Stimulated activated naive CD8-positive, alpha-beta T cell treated with anti-CD3 and anti-CD28 coated beads, Interleukin-15, Interleukin-2, amounts not matched to agents 100 ng/mL and 50 ng/mL, for 24 hours (primary cell): ENCODE measurements around the gene TPPP.
"Not testable (repeated sequence)": the region's sequence is repeated elsewhere in the genome, so short reads cannot be mapped to it uniquely, and the experiment has no call there.

Experiments used
- H3K27ac Mint-ChIP-seq: one replicate; pipeline ENCODE4 v1.8.0; 2021; ENCODE audit warnings: mild to moderate bottlenecking, mixed read lengths
- H3K27me3 Mint-ChIP-seq: one replicate; pipeline ENCODE4 v1.8.0; 2021; ENCODE audit warnings: mixed read lengths
- H3K36me3 Mint-ChIP-seq: one replicate; pipeline ENCODE4 v1.8.0; 2021; ENCODE audit warnings: low read depth, mixed read lengths
- H3K4me1 Mint-ChIP-seq: one replicate; pipeline ENCODE4 v1.8.0; 2021; ENCODE audit warnings: low read depth, mixed read lengths
- H3K4me3 Mint-ChIP-seq: one replicate; pipeline ENCODE4 v1.8.0; 2021; ENCODE audit warnings: mild to moderate bottlenecking, mixed read lengths
- H3K9me3 Mint-ChIP-seq: one replicate; pipeline ENCODE4 v1.8.0; 2021; ENCODE audit warnings: mixed read lengths

TPPP gene

GRCh38 chr5:693271-694041, at the start of gene TPPP:
TSS of gene TPPP (minus strand) at chr5:693352. CDS start at chr5:678060, 15,292 bp downstream.
- H3K4me1 Mint-ChIP-seq: not testable (repeated sequence)

GRCh38 chr5:742276-742675, 49.1 kb upstream of the TPPP start:
- not testable (repeated sequence) for H3K4me3 Mint-ChIP-seq, H3K4me1 Mint-ChIP-seq, H3K27ac Mint-ChIP-seq, H3K36me3 Mint-ChIP-seq, H3K9me3 Mint-ChIP-seq
- peaks cover 16% of the 10 kb centered on the region for H3K27me3 Mint-ChIP-seq

More at GRCh38 chr5:693271-694041, at the start of gene TPPP:
- not testable (repeated sequence) for H3K27me3 Mint-ChIP-seq, H3K4me3 Mint-ChIP-seq, H3K9me3 Mint-ChIP-seq, H3K27ac Mint-ChIP-seq, H3K36me3 Mint-ChIP-seq

- H3K9me3 Mint-ChIP-seq, H3K4me3 Mint-ChIP-seq, H3K27ac Mint-ChIP-seq, H3K4me1 Mint-ChIP-seq, H3K36me3 Mint-ChIP-seq: not testable (repeated sequence)
- H3K27me3 Mint-ChIP-seq: peaks cover 37% of the 10 kb centered on the region
These were observed 41.0 kb upstream of the TPPP start for GRCh38 chr5:734145-734544.

GRCh38 chr5:732754-733454, 39.8 kb upstream of the TPPP start:
- not testable (repeated sequence) for H3K9me3 Mint-ChIP-seq, H3K4me1 Mint-ChIP-seq, H3K4me3 Mint-ChIP-seq, H3K36me3 Mint-ChIP-seq, H3K27ac Mint-ChIP-seq
- H3K27me3 Mint-ChIP-seq: peaks cover 35% of the 10 kb centered on the region

- H3K27me3 Mint-ChIP-seq: peaks cover 28% of the 10 kb centered on the region
- H3K4me3 Mint-ChIP-seq, H3K36me3 Mint-ChIP-seq, H3K9me3 Mint-ChIP-seq, H3K4me1 Mint-ChIP-seq, H3K27ac Mint-ChIP-seq: not testable (repeated sequence)
These were observed 36.1 kb upstream of the TPPP start for GRCh38 chr5:729225-729624.

- not testable (repeated sequence) for H3K36me3 Mint-ChIP-seq, H3K4me1 Mint-ChIP-seq, H3K4me3 Mint-ChIP-seq, H3K9me3 Mint-ChIP-seq, H3K27ac Mint-ChIP-seq
- H3K27me3 Mint-ChIP-seq: peaks cover 25% of the 10 kb centered on the region
These were observed 33.9 kb upstream of the TPPP start for GRCh38 chr5:727087-727486.

GRCh38 chr5:723865-724264, 30.7 kb upstream of the TPPP start:
- not testable (repeated sequence) for H3K4me3 Mint-ChIP-seq, H3K4me1 Mint-ChIP-seq, H3K36me3 Mint-ChIP-seq, H3K27ac Mint-ChIP-seq
- peaks cover 30% of the 10 kb centered on the region for H3K27me3 Mint-ChIP-seq
- peaks cover 12% of the 10 kb centered on the region for H3K9me3 Mint-ChIP-seq

- not testable (repeated sequence) for H3K27ac Mint-ChIP-seq, H3K4me1 Mint-ChIP-seq, H3K4me3 Mint-ChIP-seq, H3K36me3 Mint-ChIP-seq
- Mint-ChIP-seq H3K27me3 (peaks cover 33% of the 10 kb centered on the region), H3K9me3 (peaks cover 15% of the 10 kb centered on the region)
These were observed 30.2 kb upstream of the TPPP start for GRCh38 chr5:723309-723708.

- H3K9me3 Mint-ChIP-seq: peaks cover 21% of the 10 kb centered on the region
- not testable (repeated sequence) for H3K4me1 Mint-ChIP-seq, H3K36me3 Mint-ChIP-seq, H3K27ac Mint-ChIP-seq, H3K4me3 Mint-ChIP-seq
- peaks cover 41% of the 10 kb centered on the region for H3K27me3 Mint-ChIP-seq
These were observed 26.2 kb upstream of the TPPP start for GRCh38 chr5:719379-719778.

GRCh38 chr5:717143-717542, 24.0 kb upstream of the TPPP start:
- H3K36me3 Mint-ChIP-seq: peaks cover 10% of the 10 kb centered on the region
- no peak overlapping the region for H3K27ac Mint-ChIP-seq
- H3K4me1 Mint-ChIP-seq: no peaks in the 10 kb centered on the region
- H3K27me3 Mint-ChIP-seq: peaks cover 37% of the 10 kb centered on the region
- peaks cover 21% of the 10 kb centered on the region for H3K9me3 Mint-ChIP-seq
- H3K4me3 Mint-ChIP-seq: no peak overlapping the region

GRCh38 chr5:716740-717139, 23.6 kb upstream of the TPPP start:
- Mint-ChIP-seq H3K27me3 (peaks cover 37% of the 10 kb centered on the region), H3K9me3 (peaks cover 21% of the 10 kb centered on the region)
- H3K36me3 Mint-ChIP-seq, H3K4me1 Mint-ChIP-seq, H3K4me3 Mint-ChIP-seq, H3K27ac Mint-ChIP-seq: not testable (repeated sequence)

GRCh38 chr5:715636-716035, 22.5 kb upstream of the TPPP start:
- H3K27ac Mint-ChIP-seq, H3K4me1 Mint-ChIP-seq, H3K4me3 Mint-ChIP-seq, H3K36me3 Mint-ChIP-seq: not testable (repeated sequence)
- H3K27me3 Mint-ChIP-seq: peaks cover 42% of the 10 kb centered on the region
- peaks cover 21% of the 10 kb centered on the region for H3K9me3 Mint-ChIP-seq

- not testable (repeated sequence) for H3K27ac Mint-ChIP-seq, H3K4me3 Mint-ChIP-seq, H3K4me1 Mint-ChIP-seq, H3K36me3 Mint-ChIP-seq
- Mint-ChIP-seq H3K27me3 (peaks cover 34% of the 10 kb centered on the region), H3K9me3 (peaks cover 13% of the 10 kb centered on the region)
These were observed 21.3 kb upstream of the TPPP start for GRCh38 chr5:714215-715118.

- not testable (repeated sequence) for H3K36me3 Mint-ChIP-seq, H3K27ac Mint-ChIP-seq, H3K9me3 Mint-ChIP-seq, H3K4me3 Mint-ChIP-seq, H3K4me1 Mint-ChIP-seq
- peaks cover 30% of the 10 kb centered on the region for H3K27me3 Mint-ChIP-seq
These were observed 20.5 kb upstream of the TPPP start for GRCh38 chr5:713686-714085.

- H3K36me3 Mint-ChIP-seq, H3K9me3 Mint-ChIP-seq, H3K27ac Mint-ChIP-seq, H3K27me3 Mint-ChIP-seq, H3K4me3 Mint-ChIP-seq, H3K4me1 Mint-ChIP-seq: not testable (repeated sequence)
These were observed 15.8 kb upstream of the TPPP start for GRCh38 chr5:708848-709517.
